Activated CD8-positive, alpha-beta memory T cell treated with anti-CD3 and anti-CD28 coated beads, Interleukin-2, amount 10 ng/mL, durations not matched to agents 7 days and 5 days (primary cell): ENCODE data around the gene KCNJ15. TPM values are rescaled to one million over a fixed set of nuclear protein-coding genes. Genes with fewer than 3 reads are reported as not detected.

ENCODE experiments used
- ATAC-seq: fragments of 150-1000 bp; cut with Tn5 transposase; one replicate; pipeline ENCODE4 v1.10.0; 2021; ENCODE audit warnings: moderate library complexity
- CTCF ChIA-PET: fragments of 350-600 bp; sonication (Branson Sonifier 250); formaldehyde crosslinking; loops from one replicate; lab custom pipeline; 2021; ENCODE audit warnings: antibody characterized with exemption; lab: Charles Lee
- DNase-seq: peaks from one replicate; pipeline ENCODE4 v3.0.0-alpha.2; 2020
- H3K27ac Mint-ChIP-seq: one replicate; pipeline ENCODE4 v1.8.0; 2021; ENCODE audit warnings: mild to moderate bottlenecking, mixed read lengths
- H3K27me3 Mint-ChIP-seq: one replicate; pipeline ENCODE4 v1.8.0; 2021; ENCODE audit warnings: mixed read lengths
- H3K36me3 Mint-ChIP-seq: one replicate; pipeline ENCODE4 v1.8.0; 2021; ENCODE audit warnings: mild to moderate bottlenecking, mixed read lengths
- H3K4me1 Mint-ChIP-seq: one replicate; pipeline ENCODE4 v1.8.0; 2021; ENCODE audit warnings: mixed read lengths
- H3K4me3 Mint-ChIP-seq: one replicate; pipeline ENCODE4 v1.8.0; 2021; ENCODE audit warnings: mild to moderate bottlenecking, moderate library complexity, mixed read lengths
- H3K9me3 Mint-ChIP-seq: one replicate; pipeline ENCODE4 v1.8.0; 2022; ENCODE audit warnings: low read depth, mixed read lengths
- total RNA-seq, 2 experiments: library from RNA; stranded (reverse); gene quantifications; one replicate each; pipeline ENCODE4 v1.2.3, GENCODE V29; 2021

The KCNJ15 gene
- total RNA-seq, 2 experiments from 2014 or later, result not detected

GRCh38 chr21:38355992-38356781 is 99.4 kb downstream of the KCNJ15 start:
- Mint-ChIP-seq H3K4me3 (no peak overlapping the region), H3K36me3 (no peaks in the 10 kb centered on the region), H3K27ac (no peak overlapping the region), H3K9me3 (no peaks in the 10 kb centered on the region), H3K27me3 (no peaks in the 10 kb centered on the region), H3K4me1 (no peaks in the 10 kb centered on the region)
- ATAC-seq (peak; percentile 76), DNase-seq (peak; percentile 67)
- CTCF ChIA-PET, result interaction anchor here (0.8 to 1.8 kb wide), 7 partner anchors 17 to 1725 kb away, joined by 3 to 8 read pairs (median 3); no protein-coding TSS in a partner anchor

Other genes with a start within 250 kb of the KCNJ15 start
- gene ERG, start 241.5 kb downstream of the KCNJ15 start, total RNA-seq, result not detected